Loucy (cell line): ENCODE data around the gene ARL13B.
"Not testable (repeated sequence)": the region's sequence is repeated elsewhere in the genome, so short reads cannot be mapped to it uniquely, and the experiment has no call there.

Source experiments
- H2AFZ ChIP-seq: fragments of 200-600 bp; sonication (generic); 2 replicates; pipeline ENCODE4 v1.6.0; 2016; ENCODE audit warnings: antibody characterized with exemption, mild to moderate bottlenecking, low read length, moderate library complexity
- H3F3A ChIP-seq: fragments of 200-600 bp; 2 replicates; pipeline ENCODE4 v1.6.0; 2016; ENCODE audit warnings: antibody characterized with exemption, low read depth, mild to moderate bottlenecking
- H3K27me3 ChIP-seq: fragments of 200-600 bp; sonication (generic); 2 replicates; pipeline ENCODE4 v1.6.1; 2014; ENCODE audit warnings: low read length, mild to moderate bottlenecking; ENCODE audit not compliant: insufficient read depth, poor library complexity, severe bottlenecking
- H3K36me3 ChIP-seq: fragments of 200-600 bp; sonication (generic); 2 replicates; pipeline ENCODE4 v1.6.1; 2016; ENCODE audit warnings: low read length; ENCODE audit not compliant: insufficient read depth
- H3K4me1 ChIP-seq: fragments of 200-600 bp; sonication (generic); 2 replicates; pipeline ENCODE4 v1.5.1; 2014; ENCODE audit warnings: low read length, mild to moderate bottlenecking; ENCODE audit not compliant: insufficient read depth, poor library complexity, severe bottlenecking
- H3K4me2 ChIP-seq: fragments of 200-600 bp; sonication (generic); 2 replicates; pipeline ENCODE4 v1.6.0; 2014; ENCODE audit warnings: antibody characterized with exemption, low read length, low read depth, mild to moderate bottlenecking; ENCODE audit not compliant: poor library complexity, severe bottlenecking
- H3K4me3 ChIP-seq: fragments of 200-600 bp; sonication (generic); 2 replicates; pipeline ENCODE4 v1.5.1; 2014; ENCODE audit warnings: low read length, mild to moderate bottlenecking, mixed read lengths; ENCODE audit not compliant: poor library complexity, severe bottlenecking
- H3K79me2 ChIP-seq: fragments of 200-600 bp; sonication (generic); 2 replicates; pipeline ENCODE4 v1.6.1; 2014; ENCODE audit warnings: low read length; ENCODE audit not compliant: insufficient read depth
- H3K9ac ChIP-seq: fragments of 200-600 bp; sonication (generic); 2 replicates; pipeline ENCODE4 v1.6.0; 2014; ENCODE audit warnings: mild to moderate bottlenecking, low read depth, low read length, moderate library complexity; ENCODE audit not compliant: poor library complexity, severe bottlenecking
- H3K9me2 ChIP-seq: fragments of 200-600 bp; sonication (generic); replicated peaks from 2 replicates; pipeline ENCODE4 v1.6.1; 2016; ENCODE audit warnings: low read depth, low read length, mixed read lengths
- H3K9me3 ChIP-seq: fragments of 200-600 bp; sonication (generic); 2 replicates; pipeline ENCODE4 v1.6.1; 2014; ENCODE audit warnings: mild to moderate bottlenecking, antibody characterized with exemption, low read length, low read depth; ENCODE audit not compliant: insufficient read depth
- H4K20me1 ChIP-seq: fragments of 200-600 bp; sonication (generic); 2 replicates; pipeline ENCODE4 v1.6.0; 2014; ENCODE audit warnings: antibody characterized with exemption, low read length, mild to moderate bottlenecking; ENCODE audit not compliant: insufficient read depth, poor library complexity, severe bottlenecking
- CTCF ChIP-seq: fragments of 200-600 bp; sonication (generic); conservative IDR thresholded peaks from 2 replicates; pipeline ENCODE4 v1.5.1; 2014; ENCODE audit warnings: mild to moderate bottlenecking, antibody characterized with exemption, low read length
- EZH2phosphoT487 ChIP-seq: fragments of 200-600 bp; IDR thresholded peaks from 2 replicates; pipeline ENCODE4 v1.6.1; 2018; ENCODE audit warnings: antibody characterized with exemption, mild to moderate bottlenecking, moderate library complexity, borderline replicate concordance

The ARL13B gene

GRCh38 chr3:93936549-93936948 is 43.4 kb upstream of the ARL13B start:
- Histone ChIP-seq H3K4me2 (no peak overlapping the region), H3K4me3 (no peak overlapping the region), H3K9me3 (no peaks in the 10 kb centered on the region; the same call in 1 of the 2 replicates), H3K4me1 (no peaks in the 10 kb centered on the region), H3K27me3 (no peaks in the 10 kb centered on the region), H3K9me2 (no peaks in the 10 kb centered on the region), H3K79me2 (no peaks in the 10 kb centered on the region), H4K20me1 (no peaks in the 10 kb centered on the region), H3K9ac (no peak overlapping the region), H2AFZ (no peak overlapping the region), H3F3A (no peaks in the 10 kb centered on the region), H3K36me3 (no peaks in the 10 kb centered on the region)
- TF ChIP-seq CTCF, result no peak
- TF ChIP-seq EZH2phosphoT487, result no peak

GRCh38 chr3:93937485-93937884 is 42.5 kb upstream of the ARL13B start:
- H3F3A ChIP-seq, H3K27me3 ChIP-seq, H3K79me2 ChIP-seq, H4K20me1 ChIP-seq, H3K9me2 ChIP-seq, H3K4me1 ChIP-seq, H3K4me3 ChIP-seq, H2AFZ ChIP-seq, H3K36me3 ChIP-seq, H3K9ac ChIP-seq, H3K9me3 ChIP-seq, H3K4me2 ChIP-seq: not testable (repeated sequence)

GRCh38 chr3:93949958-93950357 is 30.0 kb upstream of the ARL13B start:
- not testable (repeated sequence) for H3K36me3 ChIP-seq

GRCh38 chr3:93961026-93961425 is 18.9 kb upstream of the ARL13B start:
- H3K27me3 ChIP-seq, result no peaks in the 10 kb centered on the region
- H4K20me1 ChIP-seq, result no peaks in the 10 kb centered on the region
- no peaks in the 10 kb centered on the region for H3K9me3 ChIP-seq
- H3K9ac ChIP-seq, result no peak overlapping the region
- H3K4me2 ChIP-seq, result no peak overlapping the region
- H3K4me3 ChIP-seq, result no peak overlapping the region
- TF ChIP-seq CTCF (no peak), EZH2phosphoT487 (no peak)
- no peaks in the 10 kb centered on the region for H3K9me2 ChIP-seq
- H2AFZ ChIP-seq, result no peak overlapping the region
- H3F3A ChIP-seq, result no peaks in the 10 kb centered on the region
- H3K79me2 ChIP-seq, result no peaks in the 10 kb centered on the region
- H3K36me3 ChIP-seq, result no peaks in the 10 kb centered on the region
- H3K4me1 ChIP-seq, result no peaks in the 10 kb centered on the region

More at GRCh38 chr3:93949958-93950357, 30.0 kb upstream of the ARL13B start:
- not testable (repeated sequence) for H3K4me2 ChIP-seq, H3K27me3 ChIP-seq, H4K20me1 ChIP-seq, H3K9me2 ChIP-seq, H3K9me3 ChIP-seq, H3K4me3 ChIP-seq, H3K4me1 ChIP-seq, H3K9ac ChIP-seq, H2AFZ ChIP-seq, H3K79me2 ChIP-seq, H3F3A ChIP-seq
